CD14-positive monocyte (primary cell): ENCODE results near the gene P4HA1. TPM values are rescaled to one million over a fixed set of nuclear protein-coding genes. Genes with fewer than 3 reads are reported as not detected.

ENCODE experiments used
- DNase-seq, 3 donors: peaks; one replicate each; pipeline ENCODE4 v3.0.0-alpha.2; 2011 to 2022
- H2AFZ ChIP-seq: 2 replicates; pipeline ENCODE4 v1.6.0; 2012; ENCODE audit warnings: mild to moderate bottlenecking, low read depth, low read length, inconsistent platforms; ENCODE audit not compliant: insufficient read depth, poor library complexity, severe bottlenecking
- H3K27ac ChIP-seq, 2 donors: 1 replicate in 1 of 2; 2 replicates in 1 of 2; pipeline ENCODE4 v1.5.1; 2012 to 2013; ENCODE audit warnings: low read length in 2 of 2, control low read depth in 1 of 2, inconsistent platforms in 1 of 2, low read depth in 1 of 2, mild to moderate bottlenecking in 1 of 2
- H3K27me3 ChIP-seq, 2 donors: one replicate each; pipeline versions ENCODE4 v1.6.0 to v1.6.1; 2011 to 2013; ENCODE audit warnings: low read length in 2 of 2; ENCODE audit not compliant: control insufficient read depth in 2 of 2, insufficient read depth in 2 of 2
- H3K36me3 ChIP-seq, 2 donors: replicated peaks in 1 of 2; 1 replicate in 1 of 2; 2 replicates in 1 of 2; pipeline versions ENCODE4 v1.5.1 to v1.6.1; 2012 to 2013; ENCODE audit warnings: low read length in 2 of 2, control low read depth in 1 of 2, inconsistent platforms in 1 of 2, mild to moderate bottlenecking in 1 of 2; ENCODE audit not compliant: insufficient read depth in 2 of 2, control insufficient read depth in 1 of 2
- H3K4me1 ChIP-seq, 2 donors: 1 replicate in 1 of 2; 2 replicates in 1 of 2; pipeline versions ENCODE4 v1.5.1 to v1.6.1; 2012 to 2013; ENCODE audit warnings: low read length in 2 of 2, control low read depth in 1 of 2, inconsistent platforms in 1 of 2, mild to moderate bottlenecking in 1 of 2, moderate library complexity in 1 of 2; ENCODE audit not compliant: insufficient read depth in 2 of 2, control insufficient read depth in 1 of 2
- H3K4me2 ChIP-seq: replicated peaks from 2 replicates; pipeline ENCODE3; 2012; ENCODE audit warnings: low read length, moderate library complexity, mild to moderate bottlenecking; ENCODE audit not compliant: poor library complexity, severe bottlenecking; ENCODE audit errors: extremely low read depth
- H3K4me3 ChIP-seq, 3 experiments: fragments of 200-600 bp in 1 of 3; sonication (generic) in 1 of 3; replicated peaks in 1 of 3; 1 replicate in 2 of 3; 2 replicates in 1 of 3; pipeline ENCODE4 v1.5.1; 2011 to 2013; ENCODE audit warnings: low read length in 3 of 3, mild to moderate bottlenecking in 3 of 3, control low read depth in 2 of 3, low read depth in 2 of 3, inconsistent platforms in 1 of 3, moderate library complexity in 1 of 3
- H3K79me2 ChIP-seq: 2 replicates; pipeline ENCODE4 v1.6.0; 2012; ENCODE audit warnings: mild to moderate bottlenecking, control low read depth, inconsistent platforms, low read length, moderate library complexity; ENCODE audit not compliant: insufficient read depth
- H3K9ac ChIP-seq: 2 replicates; pipeline ENCODE4 v1.6.0; 2017; ENCODE audit warnings: low read length, mild to moderate bottlenecking; ENCODE audit not compliant: insufficient read depth, poor library complexity, severe bottlenecking
- H3K9me3 ChIP-seq, 2 donors: replicated peaks in 1 of 2; 1 replicate in 1 of 2; 2 replicates in 1 of 2; pipeline versions ENCODE4 v1.5.1 to v1.6.1; 2012 to 2013; ENCODE audit warnings: low read length in 2 of 2, control low read depth in 1 of 2; ENCODE audit not compliant: control insufficient read depth in 1 of 2, insufficient read depth in 1 of 2
- H4K20me1 ChIP-seq: 2 replicates; pipeline ENCODE4 v1.6.0; 2012; ENCODE audit warnings: mild to moderate bottlenecking, low read length, control low read depth, moderate library complexity; ENCODE audit not compliant: insufficient read depth
- H3K27ac Mint-ChIP-seq, 7 donors: one replicate each; pipeline ENCODE4 v1.8.0; 2020; ENCODE audit warnings: mild to moderate bottlenecking in 7 of 7, mixed read lengths in 7 of 7, moderate library complexity in 6 of 7, inconsistent platforms in 2 of 7
- H3K27me3 Mint-ChIP-seq, 3 donors: one replicate each; pipeline ENCODE4 v1.8.0; 2021 to 2022; ENCODE audit warnings: low read depth in 3 of 3, mild to moderate bottlenecking in 3 of 3, mixed read lengths in 3 of 3, moderate library complexity in 3 of 3, inconsistent platforms in 1 of 3
- H3K36me3 Mint-ChIP-seq, 2 donors: one replicate each; pipeline ENCODE4 v1.8.0; 2020; ENCODE audit warnings: mixed read lengths in 2 of 2, inconsistent platforms in 1 of 2, mild to moderate bottlenecking in 1 of 2
- H3K4me1 Mint-ChIP-seq: one replicate; pipeline ENCODE4 v1.8.0; 2020; ENCODE audit warnings: mild to moderate bottlenecking, mixed read lengths
- H3K4me3 Mint-ChIP-seq, 2 donors: one replicate each; pipeline ENCODE4 v1.8.0; 2020; ENCODE audit warnings: mild to moderate bottlenecking in 2 of 2, mixed read lengths in 2 of 2, moderate library complexity in 1 of 2
- H3K9me3 Mint-ChIP-seq, 7 donors: one replicate each; pipeline ENCODE4 v1.8.0; 2020 to 2022; ENCODE audit warnings: mixed read lengths in 7 of 7, mild to moderate bottlenecking in 6 of 7, moderate library complexity in 6 of 7, inconsistent platforms in 2 of 7
- CTCF ChIP-seq: fragments of 200-600 bp; IDR thresholded peaks from one replicate; pipeline ENCODE4 v1.8.0; 2022; ENCODE audit warnings: antibody characterized with exemption, mild to moderate bottlenecking
- WGBS: methylation state at CpG from one replicate; pipeline ENCODE4 v1.1.5; 2013; ENCODE audit warnings: missing lambda C conversion rate; ENCODE audit not compliant: insufficient coverage; 5-methylcytosine and 5-hydroxymethylcytosine counted together
- intact Hi-C, 2 donors: fragments of 100-400 bp; cut with micrococcal nuclease; formaldehyde crosslinking; loops; one replicate each; pipeline versions ENCODE4 v1.15.0 to v1.15.1; 2023
- polyA plus RNA-seq, 3 donors: library from polyadenylated mRNA; depleted of rRNA in 1 of 3; unstranded in 2 of 3; stranded (reverse) in 1 of 3; fragments of 300-500 nt in 2 of 3; fragments of >200 nt in 1 of 3; fragmentation: Illumina TruSeq in 2 of 3; gene quantifications; 1 replicate in 2 of 3; 2 replicates in 1 of 3; pipeline ENCODE4 v1.2.3, GENCODE V29; 2012 to 2021

Gene P4HA1
- polyA plus RNA-seq, 3 donors = 20.1 to 44.3 (median 43.9) TPM

GRCh38 chr10:73131301-73131700, 34.6 kb upstream of the P4HA1 start:
- Mint-ChIP-seq H3K27me3 (no peaks in the 10 kb centered on the region), H3K4me1 (no peaks in the 10 kb centered on the region), H3K27ac (no peak overlapping the region), H3K4me3 (no peak overlapping the region), H3K36me3 (peaks cover 73 to 95% of the 10 kb centered on the region in 2 donors), H3K9me3 (no peaks in the 10 kb centered on the region)
- intact Hi-C loops = no loop called here
- no peak for DNase-seq
- H4K20me1 ChIP-seq = no peaks in the 10 kb centered on the region
- H2AFZ ChIP-seq = no peak overlapping the region
- H3K4me3 ChIP-seq = no peak overlapping the region
- H3K4me2 ChIP-seq = no peak overlapping the region
- no peaks in the 10 kb centered on the region for H3K79me2 ChIP-seq
- no peaks in the 10 kb centered on the region for H3K27me3 ChIP-seq
- no peak overlapping the region for H3K27ac ChIP-seq
- no peaks in the 10 kb centered on the region for H3K9me3 ChIP-seq
- H3K9ac ChIP-seq = no peak overlapping the region
- 100% methylated on average over 1 of the region's 2 CpGs for WGBS
- H3K36me3 ChIP-seq = peaks cover 83 to 91% of the 10 kb centered on the region in 2 donors
- no peaks in the 10 kb centered on the region for H3K4me1 ChIP-seq
- TF ChIP-seq CTCF = no peak

- Histone ChIP-seq H4K20me1 (no peaks in the 10 kb centered on the region), H3K4me2 (no peak overlapping the region), H2AFZ (no peak overlapping the region), H3K27me3 (no peaks in the 10 kb centered on the region), H3K9ac (no peak overlapping the region), H3K4me1 (no peaks in the 10 kb centered on the region), H3K9me3 (no peaks in the 10 kb centered on the region), H3K4me3 (no peak overlapping the region), H3K36me3 (peaks cover 55 to 82% of the 10 kb centered on the region in 2 donors), H3K79me2 (no peaks in the 10 kb centered on the region), H3K27ac (no peak overlapping the region)
- Mint-ChIP-seq H3K4me3 (no peak overlapping the region), H3K9me3 (no peaks in the 10 kb centered on the region), H3K4me1 (no peaks in the 10 kb centered on the region), H3K36me3 (peaks cover 51 to 78% of the 10 kb centered on the region in 2 donors), H3K27ac (no peak overlapping the region), H3K27me3 (peaks cover 0 to 2% (median 0%) of the 10 kb centered on the region in 3 donors)
- no peak for DNase-seq
- no CpG with 5 or more reads among the region's 2 CpGs for WGBS
- TF ChIP-seq CTCF = no peak
- intact Hi-C loops = no loop called here
Observed at GRCh38 chr10:73126343-73126742, 29.7 kb upstream of the P4HA1 start.
